B cell (primary cell): ENCODE data around the gene FUT7. TPM values are rescaled to one million over a fixed set of nuclear protein-coding genes. Genes with fewer than 3 reads are reported as not detected.

Experiments used
- ATAC-seq: fragments of 200-7000 bp; cut with Tn5 transposase; one replicate; pipeline ENCODE4 v1.10.0; 2021; ENCODE audit warnings: low read depth, mild to moderate bottlenecking, moderate number of reproducible peaks, moderate library complexity
- CTCF ChIA-PET: fragments of 350-600 bp; sonication (Branson Sonifier 250); formaldehyde crosslinking; loops from one replicate; lab custom pipeline; 2021; ENCODE audit warnings: antibody characterized with exemption, inconsistent platforms; lab: Charles Lee
- POLR2A ChIA-PET: fragments of 350-600 bp; sonication (Branson Sonifier 250); formaldehyde crosslinking; loops from one replicate; lab custom pipeline; 2021; ENCODE audit warnings: antibody characterized with exemption; lab: Charles Lee
- DNase-seq: peaks from one replicate; pipeline ENCODE4 v3.0.0; 2013
- H2AFZ ChIP-seq: 2 replicates; pipeline ENCODE4 v1.6.1; 2012; ENCODE audit warnings: mild to moderate bottlenecking, low read depth, low read length; ENCODE audit not compliant: insufficient read depth, poor library complexity, severe bottlenecking
- H3K27ac ChIP-seq, 2 donors: 1 replicate in 1 of 2; 2 replicates in 1 of 2; pipeline ENCODE4 v1.5.1; 2012 to 2013; ENCODE audit warnings: low read length in 2 of 2, mild to moderate bottlenecking in 2 of 2, moderate library complexity in 1 of 2
- H3K27me3 ChIP-seq, 4 experiments: fragments of 200-600 bp in 1 of 4; sonication (generic) in 1 of 4; replicated peaks in 1 of 4; 1 replicate in 2 of 4; 2 replicates in 2 of 4; pipeline versions ENCODE4 v1.6.1 to v1.7.0; 2013 to 2016; ENCODE audit warnings: low read length in 3 of 4, mild to moderate bottlenecking in 2 of 4, mixed read lengths in 1 of 4, moderate library complexity in 1 of 4; ENCODE audit not compliant: insufficient read depth in 4 of 4, control insufficient read depth in 3 of 4; ENCODE audit errors: control extremely low read depth in 1 of 4
- H3K36me3 ChIP-seq, 2 experiments: replicated peaks in 1 of 2; 1 replicate in 1 of 2; 2 replicates in 1 of 2; pipeline versions ENCODE4 v1.6.1 to v1.7.1; 2013; ENCODE audit warnings: low read length in 1 of 2; ENCODE audit not compliant: insufficient read depth in 2 of 2, control insufficient read depth in 1 of 2; ENCODE audit errors: control extremely low read depth in 1 of 2, extremely low read depth in 1 of 2
- H3K4me1 ChIP-seq, 2 donors: fragments of 200-600 bp in 1 of 2; sonication (generic) in 1 of 2; 1 replicate in 1 of 2; 2 replicates in 1 of 2; pipeline versions ENCODE4 v1.5.1 to v1.6.1; 2013 to 2017; ENCODE audit warnings: low read length in 2 of 2; ENCODE audit not compliant: control insufficient read depth in 2 of 2, insufficient read depth in 2 of 2
- H3K4me2 ChIP-seq: replicated peaks from 2 replicates; pipeline ENCODE3; 2012; ENCODE audit warnings: mild to moderate bottlenecking, low read depth, low read length; ENCODE audit not compliant: poor library complexity, severe bottlenecking
- H3K4me3 ChIP-seq, 5 experiments: fragments of 200-600 bp in 1 of 5; sonication (generic) in 1 of 5; 1 replicate in 3 of 5; 2 replicates in 2 of 5; pipeline versions ENCODE4 v1.5.1 to v1.7.0; 2011 to 2016; ENCODE audit warnings: low read length in 4 of 5, mild to moderate bottlenecking in 4 of 5, low read depth in 2 of 5, control low read depth in 1 of 5, moderate library complexity in 1 of 5; ENCODE audit not compliant: insufficient read depth in 1 of 5; ENCODE audit errors: control extremely low read depth in 1 of 5, extremely low read depth in 1 of 5
- H3K79me2 ChIP-seq: fragments of 200-600 bp; sonication (generic); one replicate; pipeline ENCODE4 v1.6.0; 2016; ENCODE audit warnings: low read length; ENCODE audit not compliant: control insufficient read depth, insufficient read depth
- H3K9ac ChIP-seq: fragments of 200-600 bp; sonication (generic); 2 replicates; pipeline ENCODE4 v1.6.1; 2017; ENCODE audit warnings: mild to moderate bottlenecking, low read length, moderate library complexity
- H3K9me3 ChIP-seq, 3 donors: one replicate each; pipeline versions ENCODE4 v1.6.1 to v1.7.1; 2013; ENCODE audit warnings: low read length in 2 of 3; ENCODE audit not compliant: control insufficient read depth in 2 of 3, insufficient read depth in 1 of 3; ENCODE audit errors: control extremely low read depth in 1 of 3
- H4K20me1 ChIP-seq: 2 replicates; pipeline ENCODE4 v1.6.0; 2012; ENCODE audit warnings: mild to moderate bottlenecking, low read length; ENCODE audit not compliant: insufficient read depth, control insufficient read depth, poor library complexity, severe bottlenecking
- H3K27ac Mint-ChIP-seq: one replicate; pipeline ENCODE4 v1.8.0; 2021; ENCODE audit warnings: mixed read lengths
- H3K27me3 Mint-ChIP-seq: one replicate; pipeline ENCODE4 v1.8.0; 2021; ENCODE audit warnings: mixed read lengths
- H3K4me1 Mint-ChIP-seq: one replicate; pipeline ENCODE4 v1.8.0; 2021; ENCODE audit warnings: mixed read lengths
- H3K4me3 Mint-ChIP-seq: one replicate; pipeline ENCODE4 v1.8.0; 2021; ENCODE audit warnings: mixed read lengths
- H3K9me3 Mint-ChIP-seq: one replicate; pipeline ENCODE4 v1.8.0; 2022; ENCODE audit warnings: mixed read lengths; ENCODE audit not compliant: insufficient read depth
- CTCF ChIP-seq: fragments of 200-600 bp; IDR thresholded peaks from one replicate; pipeline ENCODE4 v1.8.0; 2022; ENCODE audit warnings: antibody characterized with exemption, mild to moderate bottlenecking
- EZH2 ChIP-seq: IDR thresholded peaks from 2 replicates; pipeline ENCODE4 v1.6.1; 2012; ENCODE audit warnings: borderline replicate concordance, low read depth, mild to moderate bottlenecking, moderate library complexity, low read length; ENCODE audit not compliant: insufficient read depth, poor library complexity, severe bottlenecking
- WGBS: methylation state at CpG from one replicate; pipeline ENCODE4 v1.1.5; 2013; ENCODE audit warnings: missing lambda C conversion rate; ENCODE audit not compliant: insufficient coverage; 5-methylcytosine and 5-hydroxymethylcytosine counted together
- intact Hi-C: fragments of 100-400 bp; cut with micrococcal nuclease; formaldehyde crosslinking; loops from one replicate; pipeline ENCODE4 v1.10.0; 2022
- polyA plus RNA-seq: library from polyadenylated mRNA; depleted of rRNA; stranded (reverse); fragments of >200 nt; gene quantifications from 2 replicates; pipeline ENCODE4 v1.2.3, GENCODE V29; 2012
- total RNA-seq, 2 donors: library from RNA; stranded (reverse); fragments of 120-200 nt in 1 of 2; gene quantifications; 1 replicate in 1 of 2; 2 replicates in 1 of 2; pipeline versions ENCODE4 v1.2.3 to v1.2.4, GENCODE V29; 2013 to 2022

FUT7 gene
- total and polyA plus RNA-seq, 2 donors (not counting 1 experiment from before 2014, with no cell fraction given): 7.3 to 8.2 TPM

GRCh38 chr9:137065336-137065967 lies 33.6 kb upstream of the FUT7 start:
- ChIA-PET CTCF (interaction anchor here (0.8 to 6.2 kb wide), 8 partner anchors 9 to 171 kb away, joined by 3 to 61 read pairs (median 6); partner anchors contain the start of gene NPDC1), POLR2A (no interaction called here)
- no peak overlapping the region for H3K9ac ChIP-seq
- peaks cover 0 to 7% (median 0%) of the 10 kb centered on the region in 3 donors for H3K9me3 ChIP-seq
- WGBS: 94% methylated on average over 23 of the region's 23 CpGs
- intact Hi-C loops: no loop called here
- Mint-ChIP-seq H3K4me1 (peaks cover 9% of the 10 kb centered on the region), H3K4me3 (no peak overlapping the region), H3K9me3 (no peaks in the 10 kb centered on the region), H3K27ac (no peak overlapping the region), H3K27me3 (peaks cover 6% of the 10 kb centered on the region)
- H3K79me2 ChIP-seq: no peaks in the 10 kb centered on the region
- H3K4me2 ChIP-seq: no peak overlapping the region
- H4K20me1 ChIP-seq: peaks cover 8% of the 10 kb centered on the region
- no peak for TF ChIP-seq CTCF
- TF ChIP-seq EZH2: no peak
- no peak overlapping the region for H3K27ac ChIP-seq
- H2AFZ ChIP-seq: no peak overlapping the region
- DNase-seq: no peak
- H3K36me3 ChIP-seq: no peaks in the 10 kb centered on the region
- H3K4me1 ChIP-seq: peaks cover 10 to 24% of the 10 kb centered on the region in 2 donors
- H3K4me3 ChIP-seq: no peak overlapping the region
- ATAC-seq: no peak
- H3K27me3 ChIP-seq: peaks cover 0 to 15% (median 1%) of the 10 kb centered on the region in 4 experiments

- POLR2A ChIA-PET: no interaction called here
- Histone ChIP-seq H3K27me3 (peaks cover 0 to 15% (median 1%) of the 10 kb centered on the region in 4 experiments), H4K20me1 (peaks cover 8% of the 10 kb centered on the region), H3K79me2 (no peaks in the 10 kb centered on the region), H2AFZ (no peak overlapping the region), H3K4me1 (peaks cover 10 to 24% of the 10 kb centered on the region in 2 donors), H3K9me3 (peaks cover 0 to 7% (median 0%) of the 10 kb centered on the region in 3 donors), H3K4me3 (no peak overlapping the region), H3K36me3 (no peaks in the 10 kb centered on the region), H3K9ac (no peak overlapping the region), H3K4me2 (no peak overlapping the region), H3K27ac (no peak overlapping the region)
- intact Hi-C loops: no loop called here
- TF ChIP-seq CTCF (no peak), EZH2 (no peak)
- 97% methylated on average over 12 of the region's 12 CpGs for WGBS
- CTCF ChIA-PET: interaction anchor here (1.0 to 6.2 kb wide), 11 partner anchors 18 to 287 kb away, joined by 3 to 61 read pairs (median 7); partner anchors contain the start of genes NPDC1, RNF224 and TUBB4B
- peaks cover 6% of the 10 kb centered on the region for H3K27me3 Mint-ChIP-seq
- no peak overlapping the region for H3K27ac Mint-ChIP-seq
- ATAC-seq: no peak
- no peak for DNase-seq
- H3K9me3 Mint-ChIP-seq: no peaks in the 10 kb centered on the region
- H3K4me3 Mint-ChIP-seq: no peak overlapping the region
- peaks cover 8% of the 10 kb centered on the region for H3K4me1 Mint-ChIP-seq
Observed at GRCh38 chr9:137064880-137065164, 32.9 kb upstream of the FUT7 start.
